Stimulated activated CD4-positive, alpha-beta T cell treated with anti-CD3 and anti-CD28 coated beads, Interleukin-2, amount 100 ng/mL, for 24 hours (primary cell): ENCODE measurements around the gene EPB41L4A.
"Not testable (repeated sequence)": the region's sequence is repeated elsewhere in the genome, so short reads cannot be mapped to it uniquely, and the experiment has no call there.

Experiments used
- DNase-seq, 2 donors: peaks; one replicate each; pipeline ENCODE4 v3.0.0-alpha.2; 2020

The EPB41L4A gene

DNA sequence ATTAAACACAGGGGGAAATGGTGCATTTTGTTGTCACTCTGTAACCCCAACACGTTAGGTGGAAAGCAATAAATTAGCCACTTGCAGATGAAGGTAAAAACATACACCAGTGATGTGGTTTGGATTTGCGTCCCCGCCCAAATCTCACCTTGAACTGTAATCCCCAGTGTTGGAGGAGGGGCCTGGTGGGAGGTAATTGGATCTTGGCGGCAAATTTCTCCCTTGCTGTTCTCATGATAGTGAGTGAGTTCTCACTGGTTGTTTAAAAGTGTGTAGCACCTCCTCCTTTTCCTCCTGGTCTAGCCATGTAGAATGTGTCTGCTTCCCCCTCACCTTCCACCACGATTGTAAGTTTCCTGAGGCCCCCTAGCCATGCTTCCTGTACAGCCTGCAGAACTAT, 17.2 kb downstream of the EPB41L4A start:
- no peak for DNase-seq

DNA sequence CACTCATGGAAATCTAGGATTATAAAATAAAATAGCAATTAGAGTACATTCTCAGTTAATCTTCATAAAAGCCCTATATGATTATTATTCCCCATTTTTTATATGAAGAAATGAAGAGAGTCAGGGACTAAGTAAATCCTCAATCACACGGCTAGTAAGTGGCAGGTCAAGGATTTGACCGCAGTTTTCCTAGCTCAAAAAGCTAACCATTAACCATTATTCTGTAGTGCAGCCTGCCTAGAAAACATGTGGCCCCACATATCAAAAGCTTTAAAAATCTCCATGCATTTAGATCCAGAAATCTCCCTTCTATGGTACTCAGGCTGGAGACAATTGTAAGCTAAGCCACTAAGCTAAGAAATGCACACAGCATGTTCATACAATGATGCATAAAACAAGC, 21.4 kb downstream of the EPB41L4A start:
- DNase-seq, result no peak

DNA sequence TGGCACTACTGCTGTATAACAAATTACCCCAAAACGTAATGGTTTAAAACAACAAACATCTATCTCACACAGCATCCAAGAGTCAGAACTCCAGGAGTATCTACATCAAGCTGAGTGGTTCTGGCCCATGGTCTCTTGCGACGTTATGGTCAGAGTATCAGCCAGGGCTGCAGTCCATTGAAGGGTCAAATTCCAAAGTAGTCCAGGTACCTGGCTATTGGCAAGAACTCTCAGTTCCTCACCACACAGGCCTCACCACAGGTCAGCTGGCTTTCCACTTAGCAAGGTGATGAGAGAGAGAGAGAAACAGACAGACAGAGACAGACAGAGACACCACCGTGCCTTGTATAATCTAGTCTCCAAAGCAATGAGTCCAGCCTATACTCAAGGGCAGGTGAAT, 22.6 kb downstream of the EPB41L4A start:
- no peak for DNase-seq

DNA sequence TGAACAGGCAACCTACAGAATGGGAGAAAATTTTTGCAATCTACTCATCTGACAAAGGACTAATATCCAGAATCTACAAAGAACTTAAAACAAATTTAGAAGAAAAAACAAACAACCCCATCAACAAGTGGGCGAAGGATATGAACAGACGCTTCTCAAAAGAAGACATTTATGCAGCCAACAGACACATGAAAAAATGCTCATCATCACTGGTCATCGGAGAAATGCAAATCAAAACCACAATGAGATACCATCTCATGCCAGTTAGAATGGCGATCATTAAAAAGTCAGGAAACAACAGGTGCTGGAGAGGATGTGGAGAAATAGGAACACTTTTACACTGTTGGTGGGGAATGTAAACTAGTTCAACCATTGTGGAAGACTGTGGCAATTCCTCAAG, 23.8 kb downstream of the EPB41L4A start:
- not testable (repeated sequence) for DNase-seq

DNA sequence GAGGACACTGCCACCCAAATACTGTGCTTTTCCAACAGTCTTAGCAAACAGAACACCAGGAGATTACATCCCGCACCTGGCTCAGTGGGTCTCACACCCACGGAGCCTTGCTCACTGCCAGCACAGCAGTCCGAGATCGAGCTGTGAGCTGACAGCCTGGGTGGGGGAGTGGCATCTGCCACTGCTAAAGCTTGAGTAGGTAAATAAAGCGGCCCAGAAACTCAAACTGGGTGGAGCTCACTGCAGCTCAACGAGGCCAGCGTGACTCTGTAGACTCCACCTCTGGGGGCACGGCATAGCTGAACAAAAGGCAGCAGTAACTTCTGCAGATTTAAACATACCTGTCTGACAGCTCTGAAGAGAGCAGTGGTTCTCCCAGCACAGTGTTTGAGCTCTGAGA, 28.8 kb downstream of the EPB41L4A start:
- DNase-seq, result no peak

DNA sequence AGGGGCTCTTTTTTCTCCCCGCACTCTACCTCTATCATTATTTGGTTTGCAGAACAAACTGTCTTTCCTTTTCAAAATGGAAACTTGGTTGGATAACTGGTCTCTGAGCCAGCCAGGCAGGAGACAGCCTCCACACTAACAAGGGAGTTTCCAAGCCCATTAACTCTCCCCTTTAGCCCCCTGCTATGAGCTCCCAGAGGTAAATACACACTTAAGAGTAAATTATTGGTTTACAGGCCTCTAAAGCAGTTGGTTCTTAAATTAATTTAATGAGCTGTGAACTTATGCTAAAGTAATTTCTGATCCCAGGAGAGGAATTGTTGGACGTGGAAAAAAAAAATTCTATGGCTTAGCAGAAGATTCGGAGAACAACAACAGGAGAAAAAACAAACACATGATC, 30.3 kb downstream of the EPB41L4A start:
- DNase-seq, result no peak

DNA sequence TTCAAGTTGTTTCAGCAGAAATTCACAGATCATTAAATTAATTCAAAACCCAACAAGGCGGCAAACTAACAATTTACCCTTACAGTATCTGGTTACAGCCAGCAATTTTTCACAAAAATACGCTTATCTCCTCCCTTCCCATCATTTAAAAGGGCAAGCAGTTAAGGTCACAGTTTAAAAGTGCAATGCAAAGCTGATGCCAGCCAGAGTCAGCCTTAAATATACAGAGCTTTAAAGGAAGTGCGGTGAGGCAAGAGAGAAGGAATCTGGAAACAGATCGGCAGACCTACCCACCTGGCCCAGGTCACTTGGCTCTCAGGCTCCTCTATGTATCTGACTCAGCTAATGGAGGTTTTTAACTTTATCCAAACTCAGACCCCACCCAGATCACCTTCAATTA, 31.0 kb downstream of the EPB41L4A start:
- DNase-seq, result no peak

DNA sequence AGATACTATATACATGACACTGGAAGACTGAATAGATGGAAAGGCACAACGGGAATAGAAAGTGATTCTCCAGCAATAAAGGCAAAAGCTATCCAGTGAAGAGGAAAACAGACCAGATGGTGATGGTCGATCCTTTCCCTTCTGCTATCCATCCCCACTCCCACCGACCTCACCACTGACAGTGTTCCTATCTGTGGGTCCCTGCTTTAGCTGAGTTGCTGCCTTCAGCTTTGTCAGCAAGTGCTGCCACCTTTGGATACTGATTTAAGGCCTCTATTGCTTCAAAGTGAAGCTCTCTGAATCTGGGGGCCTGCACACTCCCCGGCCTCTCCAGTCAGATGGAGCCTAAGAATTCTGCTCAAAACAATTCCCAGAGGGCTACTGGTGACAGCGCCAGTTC, 32.3 kb downstream of the EPB41L4A start:
- no peak for DNase-seq

DNA sequence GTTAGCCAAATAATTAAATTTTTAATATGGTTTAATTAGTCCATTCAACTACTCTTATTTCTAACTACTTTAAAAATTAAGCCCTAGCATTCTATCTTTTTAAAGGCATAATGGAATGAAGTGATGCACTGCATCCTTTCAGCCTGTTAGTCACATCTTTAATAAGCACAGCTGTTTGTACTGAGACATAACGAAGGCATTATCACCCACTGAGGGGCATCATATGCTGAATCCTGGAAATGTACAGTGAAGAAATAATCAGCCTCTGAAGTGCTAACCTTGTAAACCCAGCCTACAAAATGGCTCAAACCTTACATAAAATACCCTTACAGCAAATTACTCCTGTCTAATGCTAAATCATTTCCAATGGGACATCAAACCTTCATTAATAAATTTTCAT, 33.1 kb downstream of the EPB41L4A start:
- no peak for DNase-seq

DNA sequence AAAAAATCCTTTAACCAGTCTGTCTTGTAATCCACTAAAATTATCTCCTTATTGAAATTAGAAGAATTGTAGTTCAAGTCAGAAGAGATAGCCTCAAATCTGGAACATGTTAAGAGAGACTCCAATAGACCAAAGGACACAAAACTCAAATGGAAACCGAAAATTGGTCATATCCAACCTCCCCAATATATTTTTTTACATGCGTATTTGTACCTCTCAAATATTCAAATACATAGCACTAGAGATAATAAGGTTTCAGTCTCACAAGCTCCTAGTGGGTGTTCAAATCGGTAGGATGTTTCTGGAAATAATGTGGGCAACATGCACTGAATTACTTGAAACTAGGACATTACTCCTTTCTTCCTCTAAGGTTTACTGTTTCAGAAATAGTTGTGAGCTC, 33.5 kb downstream of the EPB41L4A start:
- DNase-seq, result no peak

DNA sequence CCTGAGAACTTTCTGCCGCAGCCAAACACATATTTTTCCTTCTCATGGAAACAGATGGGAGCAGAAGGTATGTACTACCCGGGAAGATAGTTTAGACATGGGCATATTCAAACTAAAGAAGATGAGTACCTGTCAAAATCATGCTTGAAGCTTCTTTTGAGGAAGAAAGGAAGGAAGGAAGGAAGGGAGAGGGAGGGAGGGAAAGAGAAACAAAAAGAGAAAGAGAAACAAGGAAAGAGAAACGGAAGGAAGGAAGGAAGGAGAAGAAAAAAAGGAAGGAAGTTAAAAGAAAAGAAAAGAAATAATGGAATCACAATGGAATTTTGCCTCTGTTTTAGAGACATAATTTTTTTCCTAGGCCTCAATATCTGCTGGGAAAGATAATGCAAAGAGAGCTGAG, 34.6 kb downstream of the EPB41L4A start:
- DNase-seq, result no peak

DNA sequence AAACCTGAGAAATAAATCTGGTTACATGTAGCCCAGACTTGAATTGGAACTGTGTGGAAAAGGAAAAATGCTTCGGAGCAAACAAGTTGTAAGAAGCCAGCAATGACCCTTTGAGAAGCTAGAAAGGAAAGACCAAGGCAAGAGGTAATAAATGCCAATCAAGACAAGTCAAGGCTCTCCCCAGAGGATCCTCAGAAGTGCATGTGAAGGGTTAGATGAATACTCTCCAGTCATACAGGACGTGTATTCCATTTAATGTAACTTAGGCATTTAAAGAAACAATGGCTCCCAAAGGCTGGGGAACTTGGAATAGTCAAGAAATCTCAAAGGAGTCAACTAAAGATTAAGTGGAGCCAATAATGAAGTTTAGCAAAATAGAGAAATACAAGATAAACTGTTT, 36.2 kb downstream of the EPB41L4A start:
- no peak for DNase-seq

DNA sequence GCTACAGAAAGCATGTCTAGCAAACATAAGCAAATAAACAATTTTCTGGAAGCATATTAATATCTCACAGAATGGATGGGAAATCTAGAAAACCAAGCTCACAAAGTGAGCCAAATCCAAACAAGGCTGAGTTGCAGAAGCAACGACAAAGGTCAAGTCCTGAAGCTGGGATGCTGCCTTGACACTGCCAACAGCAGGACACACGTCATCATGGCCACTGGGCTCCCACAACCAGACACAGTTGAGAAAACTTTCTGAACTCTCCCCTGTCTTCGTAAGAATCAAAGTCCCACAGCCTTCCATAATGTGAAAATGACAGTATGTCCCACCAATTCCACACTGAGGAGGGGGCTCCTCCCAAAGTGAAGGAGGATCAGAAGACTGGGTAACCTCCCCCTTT, 37.6 kb downstream of the EPB41L4A start:
- DNase-seq, result no peak

DNA sequence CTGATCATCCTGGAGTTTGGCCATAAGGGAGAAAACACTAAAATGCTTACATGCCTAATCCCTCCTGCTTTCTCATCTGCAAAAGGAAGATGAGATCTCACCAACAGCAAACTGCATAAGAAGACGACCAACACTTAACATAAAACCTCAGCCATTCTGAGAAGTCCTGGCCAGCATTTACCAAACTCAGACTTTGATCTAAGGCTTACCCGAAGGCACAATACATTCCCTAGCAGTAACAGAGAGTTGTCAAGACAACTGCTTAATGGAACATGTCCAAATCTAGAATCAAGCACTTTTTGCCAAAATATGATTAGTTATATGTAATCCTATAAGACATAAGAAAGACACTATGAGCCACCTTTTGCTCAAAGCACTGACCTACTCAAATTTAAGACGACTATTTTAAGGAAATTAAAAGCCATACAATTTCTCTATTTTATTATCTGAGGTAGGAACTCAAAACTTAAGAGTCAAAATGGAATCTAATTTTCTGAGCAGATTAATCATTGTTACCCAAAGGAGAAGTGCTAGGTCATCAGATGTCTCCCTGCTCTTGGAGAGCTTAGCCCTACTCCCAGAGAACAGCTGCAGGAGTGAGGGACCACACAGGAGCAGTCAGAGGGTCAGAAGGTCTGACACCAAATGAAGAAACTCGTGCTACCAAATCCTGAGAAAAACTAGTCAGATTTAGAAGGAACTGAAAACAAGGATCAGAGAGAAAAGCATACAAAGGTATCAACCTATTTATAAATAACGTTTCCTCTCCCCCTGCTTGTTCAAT, 39.3 kb downstream of the EPB41L4A start:
- DNase-seq, result no peak

DNA sequence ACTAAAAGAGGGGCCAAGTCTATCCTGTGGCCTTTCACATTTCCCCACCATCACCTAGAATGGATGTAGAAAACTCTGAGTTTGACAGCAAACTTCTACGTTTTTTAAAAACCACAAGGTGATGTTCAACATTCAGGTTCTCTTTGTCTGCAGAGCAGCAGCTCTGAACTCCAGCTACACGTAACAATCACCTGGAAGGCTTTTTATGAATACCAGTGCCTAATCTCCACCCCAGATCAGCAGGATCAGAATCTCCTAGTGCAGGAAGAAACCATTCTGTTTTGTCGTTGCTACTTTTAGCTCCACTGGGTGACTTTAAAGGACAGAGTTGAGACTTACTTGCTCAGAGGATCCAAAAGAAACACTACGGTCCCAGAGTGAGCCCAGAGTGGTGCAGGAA, 44.3 kb downstream of the EPB41L4A start:
- DNase-seq, result no peak

DNA sequence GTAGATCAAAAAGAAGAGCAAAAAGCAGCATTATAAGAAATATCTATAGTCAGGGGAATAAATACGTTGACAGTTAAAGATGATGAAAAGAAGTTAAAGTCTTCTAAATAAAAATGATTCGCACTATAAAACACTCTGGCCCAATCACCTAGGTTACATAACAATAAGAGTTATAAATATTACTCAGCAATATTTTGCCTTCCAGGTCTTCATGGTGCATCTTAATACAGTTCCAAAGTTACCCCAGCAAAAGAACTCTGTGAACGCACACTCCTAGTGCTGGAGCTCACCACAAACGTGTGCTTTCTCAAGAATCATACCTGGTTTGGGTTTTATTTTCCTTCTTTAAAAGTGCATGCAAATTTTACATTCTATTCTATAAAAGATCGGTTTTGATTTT, 44.7 kb downstream of the EPB41L4A start:
- DNase-seq, result no peak

DNA sequence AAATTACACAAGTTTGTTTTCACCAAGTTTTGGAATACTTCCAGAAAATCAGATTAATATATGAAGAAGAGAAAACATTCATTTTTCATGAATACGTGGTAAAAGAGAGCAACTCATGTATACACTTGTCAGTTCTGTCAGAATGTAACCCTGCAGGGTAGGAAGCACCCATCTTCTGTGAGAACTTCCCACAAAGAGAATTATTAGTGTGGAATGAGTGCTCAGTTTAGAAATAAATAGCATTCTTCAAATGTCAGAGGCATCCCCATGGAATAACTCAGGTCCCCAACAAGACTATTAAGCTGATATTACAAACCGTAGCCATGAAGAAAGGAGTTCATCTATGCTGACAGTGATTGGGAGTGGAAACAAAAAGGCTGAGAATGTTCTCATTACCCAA, 45.2 kb downstream of the EPB41L4A start:
- no peak for DNase-seq

DNA sequence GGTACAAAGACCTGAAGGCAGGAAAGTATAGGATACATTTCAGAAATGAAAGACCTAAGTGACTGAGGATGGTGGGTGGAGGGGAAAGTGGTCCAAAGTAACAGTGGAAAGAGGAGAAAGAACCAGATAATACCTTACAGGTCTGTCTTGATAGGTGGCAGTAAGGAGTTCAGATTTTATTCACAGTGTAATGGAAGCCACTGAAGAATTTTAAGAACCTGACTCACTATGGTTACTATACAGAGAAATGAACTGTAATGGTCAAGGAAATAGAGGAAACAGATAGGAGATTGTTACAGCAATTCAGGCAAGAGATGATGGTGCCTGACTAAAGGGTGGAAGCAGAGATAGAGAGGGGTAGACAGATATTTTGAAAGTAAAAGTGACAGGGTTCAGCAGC, 46.5 kb downstream of the EPB41L4A start:
- no peak for DNase-seq

DNA sequence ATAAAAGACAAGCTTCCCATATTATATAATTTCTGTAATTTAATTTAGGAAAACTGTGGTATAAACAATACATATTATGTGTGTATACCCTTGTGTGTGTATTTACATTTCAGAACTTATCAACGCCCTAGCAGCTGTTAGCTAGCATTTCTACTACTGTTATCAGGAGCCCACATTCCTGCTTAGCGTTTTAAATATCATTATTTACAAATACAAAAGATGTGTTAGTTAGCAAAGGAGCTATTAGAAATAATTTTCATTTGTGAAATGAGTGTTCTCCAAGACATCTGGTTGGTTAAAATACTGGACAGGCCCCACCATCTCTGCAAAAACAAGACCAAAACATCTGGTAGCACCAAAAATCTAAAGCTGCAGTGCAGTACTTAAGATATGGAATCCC, 48.0 kb downstream of the EPB41L4A start:
- DNase-seq, result no peak

DNA sequence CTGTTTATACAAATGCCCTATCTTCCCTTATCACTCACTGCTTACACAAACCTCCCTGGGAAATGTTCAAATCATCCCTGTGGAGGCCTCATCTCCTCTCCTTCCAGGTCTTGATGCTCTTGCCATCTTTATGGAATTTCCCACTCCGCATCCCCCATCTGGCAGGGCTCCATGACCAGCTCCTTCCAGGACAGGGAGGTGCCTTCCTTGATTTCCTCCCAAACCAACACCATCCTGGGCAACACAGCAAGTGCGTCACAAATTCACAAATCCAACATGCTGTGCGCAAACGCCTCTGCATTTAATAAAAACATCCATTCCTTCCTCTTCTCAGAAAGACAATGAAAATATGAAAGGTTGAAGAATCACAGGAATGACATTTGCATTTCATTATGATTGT, 51.7 kb downstream of the EPB41L4A start:
- no peak for DNase-seq

DNA sequence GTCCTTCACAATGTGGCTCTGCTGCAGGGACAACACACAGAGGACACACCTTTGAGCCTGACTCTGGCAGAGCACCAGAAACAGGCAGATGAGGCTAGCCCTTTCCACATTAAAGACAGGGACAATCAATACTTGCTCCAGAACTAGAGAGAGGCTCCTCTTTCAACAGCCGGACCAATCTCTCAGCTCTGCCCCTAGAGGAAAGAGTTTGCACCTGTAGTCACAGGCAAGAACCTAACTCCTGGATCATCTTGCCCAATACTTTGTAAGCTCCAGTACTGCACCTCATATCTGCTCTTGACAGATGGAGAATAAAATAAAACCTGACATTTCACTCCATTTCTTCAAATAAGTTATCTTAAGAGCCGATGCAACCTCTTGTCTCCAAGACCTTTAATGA, 52.1 kb downstream of the EPB41L4A start:
- DNase-seq, result no peak

DNA sequence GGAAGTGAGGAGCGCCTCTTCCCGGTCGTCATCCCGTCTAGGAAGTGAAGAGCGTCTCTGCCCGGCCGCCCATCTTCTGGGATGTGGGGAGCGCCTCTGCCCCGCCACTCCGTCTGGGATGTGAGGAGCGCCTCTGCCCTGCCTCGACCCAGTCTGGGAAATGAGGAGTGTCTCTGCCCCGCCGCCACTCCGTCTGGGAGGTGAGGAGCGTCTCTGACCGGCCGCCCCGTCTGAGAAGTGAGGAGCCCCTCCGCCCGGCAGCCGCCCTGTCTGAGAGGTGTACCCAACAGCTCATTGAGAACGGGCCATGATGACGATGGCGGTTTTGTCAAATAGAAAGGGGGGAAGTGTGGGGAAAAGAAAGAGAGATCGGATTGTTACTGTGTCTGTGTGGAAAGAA, 58.3 kb downstream of the EPB41L4A start:
- not testable (repeated sequence) for DNase-seq

DNA sequence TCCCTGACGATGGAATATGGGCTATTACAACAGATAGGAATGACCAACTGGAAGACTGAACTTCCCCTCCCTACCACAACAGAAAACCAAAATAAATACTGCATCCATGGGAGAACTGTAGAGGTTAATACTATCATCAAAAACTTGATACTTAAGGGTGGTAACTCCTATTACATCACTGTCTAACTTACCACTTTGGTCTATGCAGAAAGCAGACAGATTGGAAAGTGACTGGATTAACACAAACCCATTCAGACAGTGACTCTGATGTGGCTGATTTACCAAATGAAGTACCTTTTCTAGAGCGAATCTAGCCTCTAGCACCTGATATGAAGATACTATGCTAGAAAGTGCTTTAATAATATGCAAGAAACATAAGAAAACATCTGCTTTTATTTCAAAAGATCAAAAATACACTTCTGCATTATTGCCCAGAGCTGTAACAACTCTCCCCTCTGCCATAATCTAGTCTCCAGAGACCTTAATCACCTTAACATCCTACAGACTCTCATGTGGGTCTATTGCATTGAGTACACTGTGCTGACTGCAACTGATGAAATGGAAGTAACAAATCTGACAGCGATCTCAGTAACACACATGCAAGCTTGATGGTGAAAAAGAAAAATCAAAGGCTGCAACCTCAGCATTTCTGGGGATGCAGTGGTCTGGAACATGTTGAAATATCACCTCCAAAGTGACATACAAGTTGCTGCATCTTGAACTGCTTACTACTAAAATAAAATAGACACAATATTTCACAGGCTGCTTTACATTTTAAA, 62.7 kb downstream of the EPB41L4A start:
- DNase-seq, result no peak

DNA sequence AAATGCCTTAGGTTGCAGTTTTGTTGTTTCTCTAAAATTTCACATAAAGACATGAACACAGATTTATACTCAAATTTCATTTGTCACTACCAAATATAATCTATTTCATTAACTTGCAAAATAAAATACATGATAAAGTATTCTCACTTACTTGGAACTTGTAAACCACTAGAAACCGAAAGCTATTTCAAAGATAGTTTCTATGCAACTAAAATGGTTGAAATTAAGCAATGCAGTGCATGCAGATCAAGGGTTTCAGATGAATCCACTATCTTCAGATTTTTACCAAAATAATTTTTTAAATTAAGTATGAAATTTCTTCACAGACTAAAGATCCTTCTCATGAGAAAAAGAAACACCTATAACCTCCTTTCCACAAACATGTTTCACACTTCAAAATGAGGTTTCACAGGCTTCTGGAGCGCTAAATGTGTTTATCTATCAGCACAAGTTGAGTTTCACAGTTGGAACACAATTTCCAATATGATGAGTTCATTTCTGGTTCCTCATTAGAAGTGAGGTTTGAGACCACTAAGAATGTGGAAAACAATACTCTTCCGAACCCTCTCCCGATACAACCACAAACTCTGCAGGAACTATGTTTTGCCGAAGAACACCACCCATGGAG, 63.9 kb downstream of the EPB41L4A start:
- DNase-seq, result no peak
